A549 (cell line): ENCODE measurements around the gene GTPBP1. TPM values are rescaled to one million over a fixed set of nuclear protein-coding genes. Genes with fewer than 3 reads are reported as not detected.

ENCODE experiments used
- ATAC-seq, 2 experiments: fragments of 200-7000 bp in 1 of 2; fragments of >200 bp in 1 of 2; cut with Nextera tagmentation in 1 of 2; cut with Tn5 transposase in 1 of 2; 3 replicates each; pipeline versions ENCODE4 v1.8.0 to v1.9.1; 2018 to 2020; ENCODE audit warnings: mild to moderate bottlenecking in 1 of 2, moderate library complexity in 1 of 2
- CTCF ChIA-PET: fragments of 300-600 bp; sonication (Branson Sonifier 250); formaldehyde crosslinking; extraction: SDS; loops from one replicate; lab custom pipeline; 2021; ENCODE audit warnings: antibody characterized with exemption, inconsistent platforms; lab: Yijun Ruan, JAX
- POLR2A ChIA-PET: fragments of 350-600 bp; formaldehyde crosslinking; extraction: SDS; loops from one replicate; lab custom pipeline; 2021; ENCODE audit warnings: antibody characterized with exemption, inconsistent platforms; lab: Yijun Ruan, JAX
- DNase-seq, 2 experiments: peaks; one replicate each; pipeline versions ENCODE4 v3.0.0 to v3.0.0-alpha.2; 2011 to 2016; ENCODE audit warnings: low read depth in 1 of 2, low spot score in 1 of 2
- FAIRE-seq: peaks from 2 replicates; lab custom pipeline; 2011; peaks lifted over from hg19 to GRCh38; lab: Jason Lieb, UNC
- H3K27ac ChIP-seq, 2 experiments: fragments of >200 bp; sonication (Bioruptor Twin); formaldehyde crosslinking; 3 replicates each; pipeline ENCODE4 v1.5.1; 2016 to 2017
- H3K4me1 ChIP-seq: fragments of >200 bp; sonication (Bioruptor Twin); formaldehyde crosslinking; 3 replicates; pipeline ENCODE4 v1.6.1; 2016
- H3K4me2 ChIP-seq: fragments of >200 bp; sonication (Bioruptor Twin); formaldehyde crosslinking; 3 replicates; pipeline ENCODE4 v1.6.1; 2016
- H3K4me3 ChIP-seq: fragments of >200 bp; sonication (Bioruptor Twin); formaldehyde crosslinking; 3 replicates; pipeline ENCODE4 v1.5.1; 2016
- H3K9me3 ChIP-seq: fragments of >200 bp; sonication (Bioruptor Twin); formaldehyde crosslinking; 3 replicates; pipeline ENCODE4 v1.6.1; 2016
- CBX8 ChIP-seq: fragments of 200-600 bp; sonication (generic); IDR thresholded peaks from 2 replicates; pipeline ENCODE4 v1.6.1; 2016
- CHD4 ChIP-seq: fragments of 200-600 bp; sonication (generic); IDR thresholded peaks from 2 replicates; pipeline ENCODE4 v1.6.1; 2016; ENCODE audit warnings: antibody characterized with exemption, mild to moderate bottlenecking, borderline replicate concordance
- EHF ChIP-seq: fragments of 250-450 bp; sonication (Bioruptor Pico); IDR thresholded peaks from 2 replicates; pipeline ENCODE4 v1.5.0; 2020; ENCODE audit warnings: mild to moderate bottlenecking
- EHMT2 ChIP-seq: fragments of 200-600 bp; sonication (generic); IDR thresholded peaks from 2 replicates; pipeline ENCODE4 v1.6.1; 2016; ENCODE audit warnings: antibody characterized with exemption, low read depth, mild to moderate bottlenecking, moderate library complexity
- FOSL2 ChIP-seq, 2 experiments: fragments of 450-650 bp in 1 of 2; fragments of >200 bp in 1 of 2; sonication (Bioruptor Twin) in 1 of 2; formaldehyde crosslinking; IDR thresholded peaks; 2 replicates each; pipeline versions ENCODE4 v1.5.0 to v1.6.1; 2016 to 2020; ENCODE audit warnings: mild to moderate bottlenecking in 1 of 2, moderate library complexity in 1 of 2
- FOXS1 ChIP-seq: fragments of 250-450 bp; sonication (Bioruptor Pico); IDR thresholded peaks from 2 replicates; pipeline ENCODE4 v1.5.0; 2020; ENCODE audit warnings: mild to moderate bottlenecking, moderate library complexity
- GATA3 ChIP-seq: IDR thresholded peaks from 2 replicates; pipeline ENCODE4 v1.6.1; 2012; ENCODE audit warnings: borderline replicate concordance
- HEYL ChIP-seq: fragments of 250-450 bp; sonication (Bioruptor Pico); IDR thresholded peaks from 2 replicates; pipeline ENCODE4 v1.8.0; 2021; ENCODE audit warnings: mild to moderate bottlenecking, moderate library complexity
- JUN ChIP-seq, 2 experiments: fragments of >200 bp; sonication (Bioruptor Twin); formaldehyde crosslinking; IDR thresholded peaks; 2 replicates in 1 of 2; 3 replicates in 1 of 2; pipeline ENCODE4 v1.6.1; 2016 to 2017
- MAFK ChIP-seq: fragments of 450-650 bp; IDR thresholded peaks from 2 replicates; pipeline ENCODE4 v1.6.1; 2014; ENCODE audit not compliant: partially characterized antibody
- PHF8 ChIP-seq: fragments of 200-600 bp; sonication (generic); IDR thresholded peaks from 2 replicates; pipeline ENCODE4 v1.6.1; 2016; ENCODE audit warnings: low read depth, mild to moderate bottlenecking, antibody characterized with exemption, moderate library complexity, borderline replicate concordance
- POLR2A ChIP-seq: IDR thresholded peaks from 2 replicates; pipeline ENCODE4 v1.6.1; 2012; ENCODE audit warnings: mild to moderate bottlenecking, low read length
- POLR2AphosphoS2 ChIP-seq: conservative IDR thresholded peaks from 2 replicates; pipeline ENCODE4 v1.6.1; 2012; ENCODE audit warnings: low read length, improper control_type of control experiment, inconsistent platforms
- RFX5 ChIP-seq: fragments of 450-650 bp; IDR thresholded peaks from 2 replicates; pipeline ENCODE4 v1.7.1; 2014; ENCODE audit warnings: antibody characterized with exemption, mild to moderate bottlenecking, moderate library complexity
- WGBS: methylation state at CpG from one replicate; pipeline ENCODE4 v1.1.6; 2017; ENCODE audit errors: missing lambda C conversion rate; 5-methylcytosine and 5-hydroxymethylcytosine counted together
- polyA plus RNA-seq, 4 experiments: library from polyadenylated mRNA; depleted of rRNA in 3 of 4; stranded (reverse); fragments of >200 nt; fragmentation: RNase III in 1 of 4; extraction: RNeasy Plus Mini Kit Qiagen cat#74134 plus additional on column Dnase treatment in 1 of 4; gene quantifications; 2 replicates in 3 of 4; 3 replicates in 1 of 4; pipeline ENCODE4 v1.2.3, GENCODE V29; 2011 to 2017
- TF ChIP-seq, protein P1 (sequence below): fragments of 250-450 bp; sonication (Bioruptor Pico); IDR thresholded peaks from 2 replicates; pipeline ENCODE4 v1.5.0; 2020; ENCODE audit warnings: low read depth, mild to moderate bottlenecking, moderate library complexity
- TF ChIP-seq, protein P2 (sequence below): fragments of >200 bp; sonication (Bioruptor Twin); formaldehyde crosslinking; IDR thresholded peaks from 3 replicates; pipeline ENCODE4 v1.5.1; 2016
- TF ChIP-seq, protein P3 (sequence below): IDR thresholded peaks from 2 replicates; pipeline ENCODE4 v1.6.1; 2012; ENCODE audit warnings: low read depth, borderline replicate concordance
- TF ChIP-seq, protein P4 (sequence below): fragments of >200 bp; sonication (Bioruptor Twin); formaldehyde crosslinking; IDR thresholded peaks from 3 replicates; pipeline ENCODE4 v1.6.1; 2016

GTPBP1 gene
- polyA plus RNA-seq, 2 of the 4 experiments (the other 2 are of a cell fraction) = 9.0 to 15.1 TPM

DNA sequence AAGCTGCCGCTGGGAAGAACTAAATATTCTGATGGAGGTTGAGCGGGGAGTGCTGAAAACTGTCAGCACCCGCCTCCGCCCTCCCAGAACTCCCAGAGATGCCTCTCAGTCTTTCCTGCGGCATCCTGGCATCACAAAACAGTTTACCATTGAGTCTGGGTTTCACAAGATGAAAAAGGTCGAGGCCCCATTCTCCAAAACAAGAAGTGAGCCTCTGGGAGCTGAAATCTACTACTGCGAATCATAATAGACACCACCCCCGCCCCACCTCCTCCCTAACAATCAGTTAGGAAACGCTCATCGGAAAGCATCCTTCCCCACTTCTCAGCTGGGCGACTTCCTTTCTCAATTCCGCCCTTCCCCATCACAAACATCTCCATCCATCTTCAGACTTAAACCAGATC lies 49.0 kb downstream of the GTPBP1 start:
- H3K9me3 ChIP-seq = no peaks in the 10 kb centered on the region
- ChIA-PET POLR2A (no interaction called here), CTCF (interaction anchor here (0.9 to 8.1 kb wide), 5 partner anchors 8 to 248 kb away, joined by 3 to 75 read pairs (median 3); no protein-coding TSS in a partner anchor)
- ATAC-seq (no peak), FAIRE-seq (no peak), DNase-seq (no peak)
- peak overlapping the region; percentile 99 for H3K27ac ChIP-seq
- WGBS = 52% methylated on average over 10 of the region's 12 CpGs
- H3K4me2 ChIP-seq = peak overlapping the region; percentile 90
- H3K4me1 ChIP-seq = peaks cover 22% of the 10 kb centered on the region
- H3K4me3 ChIP-seq = peak overlapping the region; percentile 100
- no peak for TF ChIP-seq MAFK
- no peak for TF ChIP-seq RFX5
- TF ChIP-seq PHF8 = no peak
- no peak for TF ChIP-seq CHD4
- TF ChIP-seq, protein P1, sequence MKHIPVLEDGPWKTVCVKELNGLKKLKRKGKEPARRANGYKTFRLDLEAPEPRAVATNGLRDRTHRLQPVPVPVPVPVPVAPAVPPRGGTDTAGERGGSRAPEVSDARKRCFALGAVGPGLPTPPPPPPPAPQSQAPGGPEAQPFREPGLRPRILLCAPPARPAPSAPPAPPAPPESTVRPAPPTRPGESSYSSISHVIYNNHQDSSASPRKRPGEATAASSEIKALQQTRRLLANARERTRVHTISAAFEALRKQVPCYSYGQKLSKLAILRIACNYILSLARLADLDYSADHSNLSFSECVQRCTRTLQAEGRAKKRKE = no peak
- TF ChIP-seq, protein P2, sequence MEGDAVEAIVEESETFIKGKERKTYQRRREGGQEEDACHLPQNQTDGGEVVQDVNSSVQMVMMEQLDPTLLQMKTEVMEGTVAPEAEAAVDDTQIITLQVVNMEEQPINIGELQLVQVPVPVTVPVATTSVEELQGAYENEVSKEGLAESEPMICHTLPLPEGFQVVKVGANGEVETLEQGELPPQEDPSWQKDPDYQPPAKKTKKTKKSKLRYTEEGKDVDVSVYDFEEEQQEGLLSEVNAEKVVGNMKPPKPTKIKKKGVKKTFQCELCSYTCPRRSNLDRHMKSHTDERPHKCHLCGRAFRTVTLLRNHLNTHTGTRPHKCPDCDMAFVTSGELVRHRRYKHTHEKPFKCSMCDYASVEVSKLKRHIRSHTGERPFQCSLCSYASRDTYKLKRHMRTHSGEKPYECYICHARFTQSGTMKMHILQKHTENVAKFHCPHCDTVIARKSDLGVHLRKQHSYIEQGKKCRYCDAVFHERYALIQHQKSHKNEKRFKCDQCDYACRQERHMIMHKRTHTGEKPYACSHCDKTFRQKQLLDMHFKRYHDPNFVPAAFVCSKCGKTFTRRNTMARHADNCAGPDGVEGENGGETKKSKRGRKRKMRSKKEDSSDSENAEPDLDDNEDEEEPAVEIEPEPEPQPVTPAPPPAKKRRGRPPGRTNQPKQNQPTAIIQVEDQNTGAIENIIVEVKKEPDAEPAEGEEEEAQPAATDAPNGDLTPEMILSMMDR = no peak
- TF ChIP-seq POLR2AphosphoS2 = no peak
- no peak for TF ChIP-seq EHF (CRISPR knock-in tag)
- TF ChIP-seq, protein P3, sequence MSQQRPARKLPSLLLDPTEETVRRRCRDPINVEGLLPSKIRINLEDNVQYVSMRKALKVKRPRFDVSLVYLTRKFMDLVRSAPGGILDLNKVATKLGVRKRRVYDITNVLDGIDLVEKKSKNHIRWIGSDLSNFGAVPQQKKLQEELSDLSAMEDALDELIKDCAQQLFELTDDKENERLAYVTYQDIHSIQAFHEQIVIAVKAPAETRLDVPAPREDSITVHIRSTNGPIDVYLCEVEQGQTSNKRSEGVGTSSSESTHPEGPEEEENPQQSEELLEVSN = no peak
- TF ChIP-seq FOXS1 = no peak
- TF ChIP-seq HEYL (CRISPR knock-in tag) = no peak
- no peak for TF ChIP-seq GATA3

DNA sequence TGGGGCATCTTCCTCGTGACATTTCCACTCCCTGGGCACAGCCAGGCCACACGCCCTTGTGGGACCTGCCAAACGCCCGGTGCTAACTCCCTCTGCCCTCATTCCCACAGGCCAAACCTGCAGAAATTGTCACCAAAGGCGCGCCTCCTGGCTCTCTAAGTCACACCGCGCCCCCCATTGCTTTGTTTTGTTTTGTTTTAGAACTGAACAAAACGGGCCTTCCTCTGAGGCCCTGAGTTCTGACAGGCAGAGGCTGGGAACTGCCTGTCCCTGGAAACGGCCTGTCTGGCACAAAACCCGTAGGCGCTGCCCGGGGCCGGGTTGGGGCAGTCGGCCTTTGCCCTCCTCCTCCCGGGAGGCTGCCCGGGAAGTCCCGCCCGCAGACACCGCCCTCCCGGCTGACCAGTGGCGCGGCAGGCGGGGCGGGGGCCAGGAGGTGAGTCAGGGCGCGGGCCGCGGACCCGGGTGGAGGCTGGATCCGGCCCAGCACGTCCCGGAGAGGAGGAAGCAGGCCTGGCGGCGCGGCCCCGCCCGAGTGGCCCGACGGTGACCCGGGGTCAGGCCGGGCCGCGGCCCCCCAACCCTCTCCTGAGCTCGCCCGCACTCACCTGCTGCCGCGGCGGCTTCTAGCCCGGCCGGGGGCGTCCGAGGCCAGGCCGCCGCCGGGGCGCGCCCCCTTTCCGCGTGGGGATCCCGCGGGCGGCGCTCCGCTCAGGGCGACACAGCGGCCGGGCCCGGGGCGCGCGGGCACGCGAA lies 49.6 kb downstream of the GTPBP1 start:
- Histone ChIP-seq H3K4me1 (peaks cover 22% of the 10 kb centered on the region), H3K9me3 (no peaks in the 10 kb centered on the region), H3K4me2 (peak overlapping the region; percentile 90)
- peak; percentile 64 to 73 for DNase-seq
- FAIRE-seq = no peak
- POLR2A ChIA-PET = interaction anchor here (1.5 kb wide), 1 partner anchor 88 kb away, joined by 3 read pairs; no protein-coding TSS in a partner anchor
- TF ChIP-seq FOSL2 (IDR thresholded peaks at IDR 0.05) (no peak), FOSL2 (CRISPR knock-in tag; IDR thresholded peaks at IDR 0.05) (peak; percentile 84), JUN (IDR thresholded peaks at IDR 0.05) (0 out of 5 replicates have a peak, but pooled peaks of 1 of the 2 experiments have one; percentile 48), HEYL (CRISPR knock-in tag) (no peak), POLR2A (0 out of 2 replicates have a peak, but pooled peaks have one; percentile 4), EHMT2 (no peak), CBX8 (no peak)
- TF ChIP-seq, protein P4, sequence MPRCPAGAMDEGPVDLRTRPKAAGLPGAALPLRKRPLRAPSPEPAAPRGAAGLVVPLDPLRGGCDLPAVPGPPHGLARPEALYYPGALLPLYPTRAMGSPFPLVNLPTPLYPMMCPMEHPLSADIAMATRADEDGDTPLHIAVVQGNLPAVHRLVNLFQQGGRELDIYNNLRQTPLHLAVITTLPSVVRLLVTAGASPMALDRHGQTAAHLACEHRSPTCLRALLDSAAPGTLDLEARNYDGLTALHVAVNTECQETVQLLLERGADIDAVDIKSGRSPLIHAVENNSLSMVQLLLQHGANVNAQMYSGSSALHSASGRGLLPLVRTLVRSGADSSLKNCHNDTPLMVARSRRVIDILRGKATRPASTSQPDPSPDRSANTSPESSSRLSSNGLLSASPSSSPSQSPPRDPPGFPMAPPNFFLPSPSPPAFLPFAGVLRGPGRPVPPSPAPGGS = 0 out of 3 replicates have a peak, but pooled peaks have one; percentile 32
- TF ChIP-seq, all 56 proteins: peak for 4
- Histone ChIP-seq H3K27ac (peak overlapping the region; percentile 99), H3K4me3 (peak overlapping the region; percentile 100)
- WGBS = 3% methylated on average over 14 of the region's 74 CpGs
- ATAC-seq = peak; percentile 80 to 84
- CTCF ChIA-PET = interaction anchor here (0.9 to 8.1 kb wide), 6 partner anchors 12 to 248 kb away, joined by 3 to 75 read pairs (median 4); no protein-coding TSS in a partner anchor
